Colonic mucosa (tissue), 4 donors: ENCODE results near the gene SCN5A. TPM values are rescaled to one million over a fixed set of nuclear protein-coding genes. Genes with fewer than 3 reads are reported as not detected.

Experiments used
- DNase-seq: peaks from one replicate; pipeline ENCODE4 v3.0.0-alpha.2; 2020
- H3K27ac ChIP-seq: fragments of 200-600 bp; one replicate; pipeline ENCODE4 v1.8.0; 2021
- H3K27me3 ChIP-seq: fragments of 200-600 bp; one replicate; pipeline ENCODE4 v1.8.0; 2021
- H3K36me3 ChIP-seq: fragments of 200-600 bp; one replicate; pipeline ENCODE4 v1.8.0; 2021
- H3K4me1 ChIP-seq: fragments of 200-600 bp; one replicate; pipeline ENCODE4 v1.8.0; 2021; ENCODE audit warnings: mild to moderate bottlenecking
- H3K4me3 ChIP-seq: fragments of 200-600 bp; one replicate; pipeline ENCODE4 v1.8.0; 2021
- H3K9ac ChIP-seq, 2 donors: one replicate each; pipeline ENCODE4 v1.7.0; 2013; ENCODE audit warnings: control low read depth in 2 of 2, low read depth in 2 of 2, low read length in 2 of 2
- H3K9me3 ChIP-seq: fragments of 200-600 bp; one replicate; pipeline ENCODE4 v1.8.0; 2021
- intact Hi-C: fragments of 100-400 bp; cut with DNase I; formaldehyde crosslinking; loops from one replicate; pipeline ENCODE4 v1.14.1; 2022
- total RNA-seq, 2 donors: library from RNA; stranded (reverse); fragmentation: NEBNext Ultra II Directional in 1 of 2; extraction: Animal tissue kit (Norgen Biotek cat#: 25700) in 1 of 2; gene quantifications; one replicate each; pipeline ENCODE4 v1.2.1, GENCODE V29; 2021
- TF ChIP-seq, protein P1 (sequence below): fragments of 200-600 bp; IDR thresholded peaks from one replicate; pipeline ENCODE4 v1.8.0; 2022; ENCODE audit warnings: antibody characterized with exemption, mild to moderate bottlenecking
- donor health status: healthy.
- donor health status: DM: no; HTN: no; CAD: no.
- donor health status: DM: no; HTN: no; CAD: no.

SCN5A gene
- total RNA-seq, 2 donors from 2014 or later, result 0.32 to 0.45 TPM

DNA sequence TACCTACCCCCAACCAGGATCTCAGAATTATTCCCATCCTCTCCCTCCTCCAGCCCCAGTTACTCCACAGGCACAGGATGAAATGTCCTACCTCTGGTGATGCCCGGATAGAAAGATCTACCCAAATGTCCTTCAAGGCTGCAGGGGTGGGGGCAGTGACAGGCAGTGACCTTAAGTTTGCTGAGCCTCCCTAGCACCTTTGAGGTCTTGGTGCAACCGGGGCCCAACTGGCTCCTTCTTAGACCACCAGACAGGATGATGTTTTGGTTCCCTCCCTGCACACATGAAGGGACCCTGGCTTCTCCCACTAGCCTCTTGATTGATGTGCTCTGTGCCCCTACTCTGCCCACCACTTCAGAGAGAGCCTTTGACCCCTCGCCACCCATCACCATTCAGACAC is 117.0 kb downstream of the SCN5A start:
- Histone ChIP-seq H3K9me3 (no peaks in the 10 kb centered on the region), H3K4me3 (no peak overlapping the region), H3K4me1 (no peaks in the 10 kb centered on the region), H3K27ac (no peak overlapping the region), H3K36me3 (no peaks in the 10 kb centered on the region), H3K27me3 (no peaks in the 10 kb centered on the region), H3K9ac (no peak overlapping the region)
- TF ChIP-seq, protein P1, sequence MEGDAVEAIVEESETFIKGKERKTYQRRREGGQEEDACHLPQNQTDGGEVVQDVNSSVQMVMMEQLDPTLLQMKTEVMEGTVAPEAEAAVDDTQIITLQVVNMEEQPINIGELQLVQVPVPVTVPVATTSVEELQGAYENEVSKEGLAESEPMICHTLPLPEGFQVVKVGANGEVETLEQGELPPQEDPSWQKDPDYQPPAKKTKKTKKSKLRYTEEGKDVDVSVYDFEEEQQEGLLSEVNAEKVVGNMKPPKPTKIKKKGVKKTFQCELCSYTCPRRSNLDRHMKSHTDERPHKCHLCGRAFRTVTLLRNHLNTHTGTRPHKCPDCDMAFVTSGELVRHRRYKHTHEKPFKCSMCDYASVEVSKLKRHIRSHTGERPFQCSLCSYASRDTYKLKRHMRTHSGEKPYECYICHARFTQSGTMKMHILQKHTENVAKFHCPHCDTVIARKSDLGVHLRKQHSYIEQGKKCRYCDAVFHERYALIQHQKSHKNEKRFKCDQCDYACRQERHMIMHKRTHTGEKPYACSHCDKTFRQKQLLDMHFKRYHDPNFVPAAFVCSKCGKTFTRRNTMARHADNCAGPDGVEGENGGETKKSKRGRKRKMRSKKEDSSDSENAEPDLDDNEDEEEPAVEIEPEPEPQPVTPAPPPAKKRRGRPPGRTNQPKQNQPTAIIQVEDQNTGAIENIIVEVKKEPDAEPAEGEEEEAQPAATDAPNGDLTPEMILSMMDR, result no peak
- no peak for DNase-seq
- intact Hi-C loops, result no loop called here

DNA sequence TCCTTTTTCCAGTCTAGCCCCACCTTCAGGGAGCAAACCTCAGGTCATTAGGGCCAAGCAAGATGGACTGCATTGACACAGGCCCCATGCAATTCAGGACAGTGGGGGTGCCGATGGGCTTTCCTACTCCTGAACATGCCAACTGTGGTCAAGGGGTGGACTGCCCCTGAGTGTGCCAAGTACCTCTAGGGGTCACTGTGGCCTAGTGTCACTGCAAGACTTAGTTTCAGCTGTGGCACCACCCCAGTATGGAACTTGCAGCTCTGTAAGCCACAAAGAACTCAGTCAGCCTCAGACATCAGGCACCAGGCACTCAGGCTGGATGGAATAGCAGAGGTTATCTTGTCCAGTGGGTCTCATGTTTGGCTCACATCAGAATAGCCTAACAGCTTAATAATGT is 121.0 kb downstream of the SCN5A start:
- no peak overlapping the region for H3K9ac ChIP-seq
- intact Hi-C loops, result no loop called here
- no peak for DNase-seq
- no peak overlapping the region for H3K27ac ChIP-seq
- no peak overlapping the region for H3K4me3 ChIP-seq
- H3K9me3 ChIP-seq, result no peaks in the 10 kb centered on the region
- no peaks in the 10 kb centered on the region for H3K27me3 ChIP-seq
- no peaks in the 10 kb centered on the region for H3K4me1 ChIP-seq
- H3K36me3 ChIP-seq, result no peaks in the 10 kb centered on the region
- TF ChIP-seq, protein P1, result no peak

DNA sequence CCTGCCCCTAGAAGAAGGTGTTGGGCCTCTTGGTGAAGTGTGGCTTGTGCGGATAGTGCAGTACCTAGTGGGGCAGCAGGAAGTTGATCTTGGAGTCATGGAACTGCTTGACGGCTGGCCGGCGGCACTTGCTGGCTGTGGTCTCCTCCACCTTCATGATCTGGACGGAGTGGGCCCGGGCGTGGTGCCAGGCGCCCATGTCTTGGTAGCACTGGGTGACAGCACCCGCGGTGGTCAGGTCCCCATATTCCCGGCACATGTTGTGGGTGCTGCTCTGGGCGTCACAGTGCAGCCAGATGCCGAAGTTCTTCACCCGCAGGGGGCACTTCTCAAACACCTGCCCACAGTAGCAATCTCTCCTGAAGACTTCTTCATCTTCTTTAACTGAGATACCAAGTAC is 122.7 kb downstream of the SCN5A start:
- no peak overlapping the region for H3K27ac ChIP-seq
- TF ChIP-seq, protein P1, result no peak
- no peaks in the 10 kb centered on the region for H3K4me1 ChIP-seq
- intact Hi-C loops, result no loop called here
- H3K4me3 ChIP-seq, result no peak overlapping the region
- H3K9me3 ChIP-seq, result no peaks in the 10 kb centered on the region
- H3K27me3 ChIP-seq, result no peaks in the 10 kb centered on the region
- no peak overlapping the region for H3K9ac ChIP-seq
- no peaks in the 10 kb centered on the region for H3K36me3 ChIP-seq
- DNase-seq, result no peak

DNA sequence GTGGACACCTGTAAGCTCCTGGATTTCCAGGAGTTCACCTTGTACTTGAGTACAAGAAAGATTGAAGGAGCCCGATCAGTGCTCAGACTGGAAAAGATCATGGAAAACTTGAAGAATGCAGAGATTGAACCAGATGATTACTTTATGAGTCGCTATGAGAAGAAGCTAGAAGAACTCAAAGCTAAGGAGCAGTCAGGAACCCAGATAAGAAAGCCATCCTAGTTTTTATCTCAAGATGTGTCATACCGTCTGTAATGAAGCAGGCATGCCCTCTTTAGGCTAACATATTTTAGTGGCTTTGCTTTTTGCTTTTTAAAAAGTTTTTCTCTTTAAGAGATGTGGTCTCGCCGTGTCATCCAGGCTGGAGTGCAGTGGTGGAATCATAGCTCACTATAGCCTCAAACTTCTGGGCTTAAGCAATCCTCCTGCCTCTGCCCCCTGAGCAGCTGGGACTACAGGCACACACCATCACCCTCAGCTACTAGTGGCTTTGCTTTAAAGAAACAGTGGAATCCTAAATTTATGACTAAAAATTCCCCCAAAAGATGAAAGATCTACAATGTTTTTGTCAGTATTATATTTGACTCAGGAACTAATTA is 125.2 kb downstream of the SCN5A start:
- Histone ChIP-seq H3K27ac (no peak overlapping the region), H3K9me3 (no peaks in the 10 kb centered on the region), H3K4me1 (no peaks in the 10 kb centered on the region), H3K9ac (no peak overlapping the region), H3K27me3 (no peaks in the 10 kb centered on the region), H3K4me3 (no peak overlapping the region), H3K36me3 (no peaks in the 10 kb centered on the region)
- TF ChIP-seq, protein P1, result no peak
- intact Hi-C loops, result loop anchor here (5.0 kb wide), 1 partner anchor 133 kb away; no protein-coding TSS in a partner anchor
- DNase-seq, result no peak

DNA sequence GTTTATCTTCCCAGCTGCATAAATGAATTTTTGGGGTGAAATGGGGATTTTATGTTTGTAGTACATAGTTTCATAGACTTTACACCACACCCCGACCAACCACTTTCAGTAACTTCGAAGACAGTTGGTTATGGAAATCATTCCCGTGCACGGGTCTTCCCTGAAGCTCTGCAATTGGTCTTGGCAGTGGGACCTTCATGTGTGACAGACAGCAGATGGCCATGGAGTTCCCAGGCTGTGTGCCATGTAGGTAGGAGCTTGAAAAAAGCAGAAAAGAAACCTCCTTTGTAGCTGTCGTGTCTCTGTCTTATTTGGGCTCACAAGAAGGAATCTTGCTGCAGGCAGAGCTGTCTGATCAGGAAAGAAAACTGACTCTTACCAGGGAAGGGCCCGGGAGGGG is 127.5 kb downstream of the SCN5A start:
- intact Hi-C loops, result loop anchor here (5.0 kb wide), 1 partner anchor 135 kb away; no protein-coding TSS in a partner anchor

More for the DNA sequence above, 127.5 kb downstream of the SCN5A start:
- Histone ChIP-seq H3K27me3 (no peaks in the 10 kb centered on the region), H3K4me3 (no peak overlapping the region), H3K36me3 (no peaks in the 10 kb centered on the region), H3K4me1 (no peaks in the 10 kb centered on the region), H3K9me3 (no peaks in the 10 kb centered on the region), H3K9ac (no peak overlapping the region), H3K27ac (no peak overlapping the region)
- DNase-seq, result no peak
- TF ChIP-seq, protein P1, result no peak
